ENCODE data around the gene PPIL6.

Gene PPIL6

DNA sequence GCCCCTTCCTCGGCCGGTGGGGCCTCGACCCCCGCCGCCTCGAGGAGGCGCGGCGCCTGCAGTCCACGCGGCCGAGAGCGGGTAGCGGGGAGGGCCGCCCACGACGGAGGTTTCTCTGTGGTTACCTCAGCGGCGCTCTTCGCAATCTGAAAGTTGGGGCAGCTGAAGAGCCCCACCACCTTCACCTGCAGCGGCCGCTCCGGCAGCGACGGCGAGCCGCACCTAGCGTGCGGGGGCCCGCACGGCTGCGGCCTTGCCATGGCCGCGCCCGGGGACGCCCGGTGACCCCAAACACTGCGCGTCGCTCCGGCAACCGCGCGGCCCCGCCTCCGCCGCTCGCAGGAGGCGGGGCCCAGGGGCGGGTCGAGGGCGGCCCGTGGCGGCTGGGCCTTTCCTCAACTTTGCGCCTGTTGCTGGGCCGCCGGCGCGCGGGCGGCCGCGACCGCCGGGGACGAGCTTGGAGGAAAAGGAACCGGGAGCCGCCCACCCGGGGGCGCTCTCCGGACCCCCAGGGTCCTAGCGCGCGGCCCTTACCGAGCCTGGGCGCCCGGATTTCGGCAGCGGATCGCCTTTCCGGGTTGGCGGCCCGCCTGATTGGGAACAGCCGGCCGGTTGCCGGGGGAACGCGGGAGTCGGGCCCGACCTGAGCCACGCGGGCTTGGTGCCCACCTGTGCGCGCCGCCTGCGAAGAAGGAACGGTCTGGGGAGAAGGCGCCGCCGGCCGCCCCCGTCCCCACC, at the start of gene PPIL6, which contains the start of gene SMPD2:
TSS of gene PPIL6 (minus strand) at position 298 of the 738 bp plus-strand sequence. CDS start at position 260, 38 bp downstream.
TSS of gene SMPD2 (plus strand) at position 394 of the 738 bp plus-strand sequence. CDS start 398 bp downstream, outside the sequence.
- peak; percentile 50 to 61 (median 56) for DNase-seq

DNA sequence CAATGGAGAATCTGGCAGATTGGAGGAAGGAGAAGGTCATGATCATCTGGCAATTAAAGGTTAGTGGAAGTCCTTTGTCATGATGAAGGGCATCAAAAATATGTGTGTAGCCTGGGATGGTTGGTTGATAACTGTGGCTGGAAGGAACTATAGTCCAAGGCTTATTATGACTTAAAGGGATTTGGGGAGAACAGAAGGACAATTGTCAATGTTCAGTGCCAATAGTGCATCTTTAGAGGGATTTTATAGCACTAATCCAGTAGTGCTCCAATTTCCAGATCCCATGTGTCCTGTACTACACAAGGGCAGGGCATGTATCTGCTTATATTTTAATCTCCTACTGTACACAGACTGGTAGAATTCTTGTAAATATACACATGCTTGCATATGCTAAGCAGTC, 47.6 kb upstream of the PPIL6 start:
- DNase-seq = no peak

DNA sequence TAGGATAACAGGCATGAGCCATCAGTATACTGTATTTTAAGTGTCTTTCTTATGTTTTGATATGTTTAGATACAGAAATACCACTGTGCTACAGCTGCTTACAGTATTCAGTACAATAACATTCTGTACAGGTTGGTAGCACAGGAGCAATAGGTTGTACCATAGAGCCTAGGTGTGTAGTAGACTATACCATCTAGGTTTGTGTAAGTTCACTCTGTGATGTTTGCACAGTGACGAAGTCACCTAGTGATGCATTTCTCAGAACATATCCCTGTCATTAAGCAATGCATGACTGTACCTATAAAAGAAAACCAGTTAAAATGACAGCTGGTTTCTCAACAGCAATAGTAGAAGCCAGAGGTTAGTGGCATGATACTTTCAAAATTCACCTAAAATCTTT, 45.6 kb upstream of the PPIL6 start:
- no peak for DNase-seq

DNA sequence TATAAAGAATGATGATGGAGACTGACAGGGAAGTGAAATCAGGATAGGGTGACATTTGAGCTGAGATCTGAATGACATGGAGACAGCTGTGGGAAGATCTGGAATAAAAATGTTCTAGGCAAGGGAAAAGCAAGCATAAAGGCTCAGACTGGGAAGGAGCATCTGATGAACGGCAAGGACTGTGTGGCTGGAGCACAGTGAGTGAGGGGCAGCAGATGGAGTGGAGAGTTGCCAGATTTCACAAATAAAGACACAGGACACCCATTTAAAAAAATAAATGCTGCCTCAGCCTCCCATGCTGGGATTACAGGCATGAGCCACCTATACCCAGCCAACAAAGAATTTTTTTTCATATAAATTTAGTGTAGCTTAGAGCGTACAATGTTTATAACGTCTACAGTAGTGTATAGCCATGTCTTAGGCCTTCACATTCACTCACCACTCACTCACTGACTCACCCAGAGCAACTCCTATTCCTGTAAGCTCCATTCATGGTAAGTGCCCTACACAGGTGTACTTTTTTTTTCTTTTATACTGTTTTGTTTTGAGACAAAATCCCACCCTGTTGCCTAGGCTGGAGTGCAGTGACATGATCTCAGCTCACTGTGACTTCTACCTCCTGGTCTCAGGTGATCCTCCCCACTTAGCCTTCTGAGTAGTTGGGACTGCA, 45.0 kb upstream of the PPIL6 start:
- no peak for DNase-seq

DNA sequence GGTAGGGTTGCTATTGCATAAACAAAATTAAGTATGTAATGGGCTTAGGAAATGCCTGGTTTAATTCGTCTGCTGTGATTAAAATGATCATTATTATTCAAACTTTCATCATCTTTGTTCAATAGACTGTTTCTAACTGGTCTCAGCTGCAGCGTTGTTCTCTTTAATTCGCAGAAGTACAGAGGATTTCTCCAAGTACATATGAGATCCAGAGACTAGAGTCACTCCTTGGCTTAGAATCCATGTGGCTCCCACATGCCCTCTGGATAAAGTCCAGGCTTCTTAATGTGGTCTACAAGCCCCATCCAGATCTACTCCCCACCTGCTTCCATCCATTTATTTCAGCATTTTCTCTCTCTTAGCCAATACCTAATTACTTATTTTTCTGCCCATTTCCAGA, 43.7 kb upstream of the PPIL6 start:
- no peak for DNase-seq

DNA sequence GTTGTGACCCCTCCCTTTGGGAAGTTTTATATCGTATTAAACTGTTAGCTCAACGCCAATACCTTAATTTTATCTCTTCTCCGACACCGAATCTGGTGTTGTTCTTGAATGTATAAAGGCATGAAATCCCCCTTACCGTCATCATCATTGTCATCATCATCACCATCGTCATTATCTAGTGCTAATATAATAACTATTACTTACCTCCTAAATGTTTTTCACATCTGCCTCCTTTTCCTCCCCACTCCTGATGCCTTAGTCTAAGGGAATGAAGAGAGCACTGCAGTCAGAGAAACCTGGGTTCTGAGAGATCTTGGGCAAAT, 43.3 kb upstream of the PPIL6 start:
- DNase-seq = no peak

DNA sequence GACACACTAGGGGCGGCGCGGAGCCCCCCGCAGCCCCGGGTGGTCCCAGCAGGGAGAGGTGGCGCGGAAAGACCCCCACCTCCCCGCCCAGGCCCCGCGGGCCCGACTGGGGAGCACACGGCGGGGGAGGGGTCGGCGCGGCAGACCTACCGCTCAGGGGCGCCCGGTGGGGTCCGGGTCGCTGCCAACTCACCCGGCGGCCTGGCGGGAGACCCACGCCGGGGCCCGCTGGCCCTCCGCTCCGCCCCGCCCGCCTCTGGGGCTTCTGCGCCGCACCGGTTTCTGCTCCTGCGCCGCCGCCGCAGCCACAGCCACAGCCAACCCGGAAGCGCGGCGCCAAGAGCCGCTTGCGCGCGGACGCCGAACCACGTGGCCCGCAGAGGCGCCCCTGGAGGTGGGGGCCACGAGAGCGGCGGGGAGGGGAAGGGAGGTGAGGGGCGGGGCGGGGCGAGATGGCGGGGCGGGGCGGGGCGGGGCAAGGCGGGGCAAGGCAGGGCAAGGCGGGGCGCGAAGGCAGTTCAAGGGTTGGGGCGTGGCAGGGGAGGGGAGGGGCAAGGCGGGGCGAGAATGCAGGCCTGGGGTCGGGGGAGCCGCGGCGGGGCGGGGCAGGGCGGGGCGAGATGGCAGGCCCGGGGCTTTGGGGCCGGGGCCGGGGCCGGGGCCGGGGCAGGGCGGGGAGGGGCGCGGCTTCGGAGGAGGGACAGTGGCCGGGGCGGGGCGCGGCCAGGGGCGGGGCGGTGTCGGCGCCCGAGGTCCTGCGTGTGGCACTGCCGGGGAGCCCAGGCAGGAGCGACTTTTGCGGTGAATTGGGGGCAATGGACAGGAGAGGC, 42.7 kb upstream of the PPIL6 start, which contains the start of gene ZBTB24:
TSS of gene ZBTB24 (minus strand) at position 315 of the 830 bp plus-strand sequence. CDS start 1,193 bp downstream, outside the sequence.
- peak; percentile 82 to 90 (median 87) for DNase-seq

DNA sequence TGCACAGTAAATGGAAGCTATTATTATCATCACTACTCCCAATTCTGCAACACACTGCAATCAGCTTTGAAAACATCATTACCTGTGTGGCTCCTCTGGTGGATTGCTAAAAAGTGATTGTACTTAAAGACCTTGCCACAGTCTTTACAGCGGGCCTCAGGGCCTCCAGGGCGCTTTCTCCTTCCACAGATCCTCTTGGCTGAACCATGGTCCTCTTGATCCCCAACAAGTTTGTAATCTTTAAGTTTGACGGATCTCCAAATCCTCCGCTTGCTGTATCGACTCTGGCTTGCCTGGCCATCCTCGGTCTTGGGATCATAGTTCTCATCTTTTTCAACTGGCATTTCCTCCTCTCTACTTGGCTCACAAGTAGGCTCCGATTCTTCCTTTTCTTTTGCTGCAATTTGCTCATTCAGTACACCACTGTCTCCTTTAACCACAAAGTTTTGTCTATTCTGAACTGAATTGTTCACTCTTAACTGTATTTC, 40.6 kb upstream of the PPIL6 start:
- DNase-seq = no peak

DNA sequence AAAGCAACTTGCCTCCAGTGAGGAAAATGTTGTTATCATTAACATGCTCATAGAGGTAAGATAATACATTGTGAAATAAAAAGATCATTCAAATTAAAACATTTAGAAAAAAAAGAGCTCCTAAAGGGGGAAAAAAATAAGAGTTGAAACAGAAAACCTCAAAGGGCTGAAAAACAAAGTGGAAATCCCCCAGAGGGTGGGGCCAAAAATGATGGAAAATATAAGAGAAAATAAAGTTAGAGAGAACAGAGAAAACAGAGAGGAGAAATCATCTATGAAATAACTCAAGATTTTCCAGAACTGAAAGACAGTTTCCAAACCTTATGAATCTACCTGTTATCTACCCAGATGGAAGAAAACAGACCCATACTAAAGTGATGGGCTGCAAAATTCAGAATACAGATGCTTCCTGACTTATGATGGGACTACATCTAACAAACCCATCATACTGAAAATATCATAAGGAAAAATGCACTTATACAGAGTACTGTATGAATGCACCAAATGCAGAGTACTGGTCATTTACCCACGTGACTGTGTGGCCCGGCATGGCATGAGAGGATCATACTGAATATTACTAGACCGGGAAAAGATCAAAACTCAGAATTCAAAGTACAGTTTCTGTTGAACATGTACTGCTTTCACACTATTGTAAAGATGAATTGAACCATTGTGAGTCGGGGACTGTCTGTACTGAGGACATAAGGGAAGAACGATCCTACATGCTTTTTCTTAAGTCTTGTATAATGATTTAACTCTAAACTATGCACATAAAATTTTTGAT, 38.6 kb upstream of the PPIL6 start:
- DNase-seq = no peak

DNA sequence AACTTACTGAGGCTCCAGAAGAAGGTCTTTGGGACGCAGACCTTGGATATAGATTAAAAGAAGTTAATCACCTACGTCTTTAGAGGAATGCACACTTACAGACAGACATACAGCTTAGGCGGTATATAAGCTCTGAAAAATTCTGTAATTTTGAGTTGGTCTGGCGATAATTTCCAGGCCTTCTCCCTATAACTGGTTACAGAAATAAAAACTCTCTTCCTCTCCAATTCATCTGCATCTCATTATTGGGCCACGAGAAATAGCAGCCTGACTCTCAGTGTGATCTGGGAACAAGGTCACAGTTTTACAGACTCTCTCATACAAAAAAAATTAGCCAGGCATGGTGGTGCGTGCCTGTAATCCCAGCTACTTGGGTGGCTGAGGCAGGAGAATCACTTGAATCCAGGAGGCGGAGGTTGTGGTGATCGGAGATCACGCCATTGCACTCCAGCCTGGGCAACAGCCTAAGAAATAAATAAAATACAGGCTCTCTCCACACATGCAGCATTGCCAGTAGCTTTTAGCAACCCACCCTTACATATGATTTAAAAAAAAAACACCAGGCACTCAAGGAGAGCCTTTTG, 37.9 kb upstream of the PPIL6 start:
- no peak for DNase-seq

DNA sequence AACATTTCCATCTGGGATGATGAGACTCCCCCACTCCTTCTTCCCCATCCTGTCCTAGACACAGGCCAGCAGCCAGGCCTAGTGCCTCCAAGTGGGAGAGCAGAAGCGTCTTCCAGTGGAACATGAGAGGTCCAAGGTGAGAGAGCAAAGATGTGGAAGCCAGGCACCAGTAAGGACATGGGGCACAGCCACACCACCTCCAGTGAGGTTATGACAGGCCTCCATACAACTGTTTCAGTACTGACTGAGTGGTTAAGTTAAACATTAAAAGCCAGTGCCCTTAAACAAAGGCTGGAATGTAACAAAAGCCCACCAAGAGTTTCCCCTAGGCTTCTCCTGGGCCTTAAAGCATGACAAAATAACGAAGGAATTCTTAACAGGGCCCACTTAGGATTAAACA, 37.3 kb upstream of the PPIL6 start:
- no peak for DNase-seq

DNA sequence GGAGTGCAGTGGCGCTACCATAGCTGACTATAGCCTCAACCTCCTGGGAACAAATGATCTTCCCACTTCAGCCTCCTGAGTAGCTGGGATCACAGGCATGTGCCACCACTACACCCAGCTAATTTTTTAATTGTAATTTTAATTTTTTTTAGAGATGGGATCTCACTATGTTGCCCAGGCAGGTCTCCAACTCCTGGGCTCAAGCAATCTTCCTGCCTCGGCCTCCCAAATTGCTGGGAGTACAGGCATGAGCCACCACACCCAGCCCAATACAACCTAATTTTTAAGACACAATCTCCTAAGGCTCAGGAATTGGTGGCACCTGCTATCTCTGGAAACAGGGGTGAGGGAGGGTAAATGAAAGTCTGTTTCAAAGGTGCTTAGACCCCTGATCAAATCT, 36.8 kb upstream of the PPIL6 start:
- no peak for DNase-seq

DNA sequence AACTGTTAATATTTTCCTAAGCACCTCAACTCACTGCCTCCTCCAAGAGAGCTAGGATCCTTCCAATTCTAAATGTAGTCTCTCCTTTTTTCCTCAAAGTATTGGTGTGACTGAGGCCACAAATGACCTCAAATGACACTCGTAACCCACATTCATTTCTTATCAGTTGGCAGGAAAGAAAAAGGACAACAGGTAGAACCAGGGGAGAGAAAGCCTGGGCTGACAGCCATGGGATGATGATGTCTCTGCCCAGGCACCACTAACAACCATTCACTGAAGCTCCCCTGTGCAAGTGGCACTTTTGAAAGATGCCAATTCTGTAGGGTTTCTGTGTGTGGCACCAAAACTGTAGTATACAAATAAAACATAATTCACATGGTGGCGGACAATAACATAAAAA, 35.2 kb upstream of the PPIL6 start:
- DNase-seq = no peak

DNA sequence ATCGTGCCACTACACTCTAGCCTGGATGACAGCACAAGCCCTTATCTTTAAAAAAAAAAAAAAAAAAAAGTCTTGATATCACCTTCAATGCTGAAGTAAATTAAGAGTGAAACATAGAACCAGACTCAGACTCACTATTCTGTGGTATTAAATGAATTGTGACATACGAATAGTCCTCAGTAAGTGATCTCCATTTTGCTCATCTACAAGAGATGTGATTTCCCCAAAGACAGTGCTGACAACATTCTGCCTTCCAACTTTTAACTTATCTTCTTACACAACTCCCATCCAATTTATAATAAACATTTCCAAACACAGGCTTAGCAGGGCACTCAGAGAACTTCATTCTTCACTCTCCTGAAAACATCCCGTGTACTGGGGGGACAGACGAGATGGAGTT, 34.6 kb upstream of the PPIL6 start:
- no peak for DNase-seq

DNA sequence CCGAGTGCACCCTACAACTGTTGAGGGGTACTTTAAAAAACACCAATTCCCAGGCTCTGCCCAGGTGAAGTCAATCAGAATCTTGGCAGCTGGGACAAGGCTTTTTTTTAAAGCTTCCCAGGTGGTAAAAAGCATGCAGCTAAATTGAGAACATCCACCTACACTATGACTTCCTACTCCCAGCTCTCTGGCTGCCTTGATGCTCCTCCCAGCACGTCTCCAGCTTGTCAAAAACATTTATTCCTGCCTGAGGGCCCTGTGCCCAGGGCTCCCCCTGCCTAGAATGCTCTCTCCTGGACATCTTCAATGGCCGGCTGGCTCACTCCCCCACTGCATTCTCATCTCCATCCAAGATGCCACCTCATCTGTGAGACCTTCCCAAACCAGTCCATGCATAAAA, 32.7 kb upstream of the PPIL6 start:
- DNase-seq = no peak

DNA sequence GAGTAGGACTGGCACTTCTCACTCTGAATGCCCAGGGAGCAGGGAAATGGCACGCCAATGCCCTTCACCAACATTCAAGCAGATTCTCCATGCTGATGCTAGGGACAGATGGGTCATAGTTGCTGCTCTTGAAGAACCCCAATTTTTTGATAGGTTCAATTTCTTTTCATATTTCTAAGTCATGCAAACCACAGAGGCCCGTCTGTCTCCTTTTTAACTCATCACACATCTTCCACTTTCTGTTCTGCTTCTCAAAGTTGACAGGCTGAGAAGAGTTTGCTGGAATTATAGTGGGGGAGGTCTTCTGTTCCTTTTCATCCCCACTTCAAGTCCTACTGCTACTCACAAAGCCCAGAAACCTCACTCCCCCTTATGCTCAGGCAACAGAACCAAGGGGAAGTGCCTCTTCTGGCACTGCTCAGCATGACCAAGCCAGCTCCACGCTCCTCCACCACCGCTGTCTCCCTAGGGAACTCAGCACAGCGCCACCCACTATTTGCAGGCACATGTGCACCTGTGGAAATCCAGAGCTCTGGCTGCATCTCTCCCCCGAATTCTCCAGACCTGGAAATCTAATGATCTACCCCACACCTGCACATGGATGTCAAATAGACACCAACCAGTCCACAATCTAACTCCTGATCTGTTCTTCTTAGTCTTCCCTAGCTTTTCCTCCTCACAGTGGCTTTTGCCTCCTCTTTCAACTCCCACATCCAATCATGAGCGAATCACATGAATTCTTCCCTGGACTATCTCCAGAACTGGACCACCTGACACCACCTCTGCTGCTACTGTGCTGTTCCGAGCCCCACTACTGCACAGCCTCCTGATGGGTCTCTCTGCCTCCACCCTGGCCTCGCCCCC, 31.9 kb upstream of the PPIL6 start:
- no peak for DNase-seq

DNA sequence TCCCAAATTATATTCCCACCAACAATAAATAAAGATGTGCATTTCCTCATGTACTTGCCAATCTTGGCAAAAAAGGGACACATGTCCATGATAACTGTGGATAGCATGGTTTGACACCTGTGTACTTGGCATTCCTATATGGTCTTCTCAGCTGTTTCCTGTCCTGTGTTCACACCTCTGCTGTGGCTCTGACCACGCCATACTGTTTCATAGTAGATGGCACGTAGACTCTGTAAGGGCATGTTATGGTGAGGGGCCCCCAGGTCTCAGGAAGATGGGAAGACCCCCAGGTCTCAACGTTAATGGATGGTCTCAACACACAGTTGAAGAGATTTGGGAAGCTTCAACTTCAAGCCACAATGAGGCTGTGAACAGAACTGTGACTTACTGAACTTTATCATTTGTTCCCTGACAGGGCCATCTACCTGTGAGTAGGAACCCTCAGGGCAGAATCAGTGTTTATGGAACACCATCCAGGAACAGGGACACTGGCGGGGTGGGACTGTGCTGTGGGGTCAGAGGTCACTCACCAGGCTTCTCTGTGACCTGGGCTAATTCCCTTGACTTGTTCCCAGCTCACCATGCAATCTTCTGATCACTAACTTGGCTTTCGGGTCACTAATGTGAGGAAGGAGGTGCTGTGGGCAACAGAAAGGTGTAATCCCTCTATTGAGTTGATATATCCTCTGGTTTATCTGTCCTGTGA, 30.8 kb upstream of the PPIL6 start:
- DNase-seq = no peak

DNA sequence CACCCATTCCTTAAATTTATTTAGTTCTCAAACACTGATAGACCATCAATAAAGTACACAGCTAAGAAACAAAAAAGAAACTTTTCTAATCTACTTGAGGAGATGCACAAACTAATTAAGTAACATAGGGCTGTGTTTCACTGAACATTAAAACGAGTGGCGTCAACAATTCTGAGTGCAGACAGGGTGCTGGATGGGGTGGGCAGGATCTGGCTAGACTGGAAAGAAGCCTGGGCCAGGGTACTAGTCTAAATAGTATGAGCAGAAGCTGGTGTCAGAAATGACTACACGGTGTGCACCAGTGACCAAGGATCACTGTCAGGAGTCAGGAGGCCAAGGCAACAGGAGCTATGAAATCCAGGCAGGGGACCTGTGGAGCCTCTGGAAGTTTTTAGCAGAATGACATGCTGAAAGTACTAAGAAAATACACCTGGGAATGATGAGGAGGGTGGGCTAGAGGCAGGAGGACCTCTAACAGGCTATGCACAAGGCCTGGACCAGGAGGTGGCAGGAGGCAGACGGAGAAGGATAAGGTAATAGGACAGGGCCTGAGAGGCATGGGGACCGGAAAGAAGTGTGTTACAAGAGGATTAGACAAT, 29.3 kb upstream of the PPIL6 start:
- DNase-seq = no peak

DNA sequence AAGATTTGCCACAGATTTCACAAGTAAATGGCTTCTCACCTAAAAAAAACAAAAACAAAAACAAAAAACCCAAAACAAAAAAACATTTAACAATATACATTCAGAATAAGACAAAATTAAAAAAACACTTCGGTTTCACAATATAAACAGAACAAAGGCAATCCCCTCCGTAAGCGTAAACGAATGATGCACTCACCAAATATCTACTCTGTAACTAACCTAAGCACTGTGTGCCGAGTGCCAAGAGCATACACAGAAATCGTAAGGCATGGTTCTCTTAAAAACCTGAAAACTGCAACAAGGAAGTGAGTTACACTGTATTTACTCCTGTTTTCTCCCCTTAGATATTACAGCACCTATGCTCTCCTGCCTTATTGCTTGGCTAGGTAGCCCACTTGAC, 27.3 kb upstream of the PPIL6 start:
- DNase-seq = no peak
